Hepatocyte (in vitro differentiated cells): ENCODE measurements around the gene IL1RAPL1. TPM values are rescaled to one million over a fixed set of nuclear protein-coding genes. Genes with fewer than 3 reads are reported as not detected.
A peak's percentile ranks its signal among the peaks of the same experiment; 100 is the strongest.

Source experiments
- DNase-seq: peaks from one replicate; pipeline ENCODE4 v3.0.0-alpha.2; 2016; ENCODE audit warnings: low spot score
- H2AFZ ChIP-seq: fragments of 200-600 bp; sonication (generic); 2 replicates; pipeline ENCODE4 v1.6.0; 2016; ENCODE audit warnings: antibody characterized with exemption, mild to moderate bottlenecking
- H3K27ac ChIP-seq: fragments of 200-600 bp; sonication (generic); 2 replicates; pipeline ENCODE4 v1.5.1; 2016; ENCODE audit warnings: mild to moderate bottlenecking
- H3K27me3 ChIP-seq: fragments of 200-600 bp; sonication (generic); 2 replicates; pipeline ENCODE4 v1.6.1; 2016
- H3K36me3 ChIP-seq: fragments of 200-600 bp; sonication (generic); replicated peaks from 2 replicates; pipeline ENCODE4 v1.5.1; 2016; ENCODE audit warnings: low read depth; ENCODE audit not compliant: insufficient read depth
- H3K4me1 ChIP-seq: fragments of 200-600 bp; sonication (generic); 2 replicates; pipeline ENCODE4 v1.5.1; 2016; ENCODE audit warnings: mild to moderate bottlenecking, moderate library complexity; ENCODE audit not compliant: insufficient read depth
- H3K4me2 ChIP-seq: fragments of 200-600 bp; sonication (generic); 2 replicates; pipeline ENCODE4 v1.6.0; 2016
- H3K4me3 ChIP-seq: fragments of 200-600 bp; sonication (generic); 2 replicates; pipeline ENCODE4 v1.5.1; 2016; ENCODE audit warnings: mild to moderate bottlenecking
- H3K79me2 ChIP-seq: fragments of 200-600 bp; sonication (generic); 2 replicates; pipeline ENCODE4 v1.6.0; 2017; ENCODE audit warnings: mild to moderate bottlenecking
- H3K9me2 ChIP-seq: fragments of 200-600 bp; sonication (generic); replicated peaks from 2 replicates; pipeline ENCODE4 v1.6.0; 2017; ENCODE audit warnings: mild to moderate bottlenecking; ENCODE audit not compliant: insufficient read depth
- H3K9me3 ChIP-seq: fragments of 200-600 bp; sonication (generic); 2 replicates; pipeline ENCODE4 v1.5.1; 2016; ENCODE audit warnings: low read depth, mild to moderate bottlenecking
- H4K20me1 ChIP-seq: fragments of 200-600 bp; sonication (generic); 2 replicates; pipeline ENCODE4 v1.6.0; 2016; ENCODE audit warnings: mild to moderate bottlenecking; ENCODE audit not compliant: insufficient read depth, poor library complexity, severe bottlenecking
- CTCF ChIP-seq: fragments of 200-600 bp; sonication (generic); IDR thresholded peaks from 2 replicates; pipeline ENCODE4 v1.5.1; 2016; ENCODE audit warnings: antibody characterized with exemption, mild to moderate bottlenecking; ENCODE audit not compliant: poor library complexity
- EZH2 ChIP-seq: fragments of 200-600 bp; sonication (generic); IDR thresholded peaks from 2 replicates; pipeline ENCODE4 v1.6.1; 2016; ENCODE audit warnings: antibody characterized with exemption, mild to moderate bottlenecking, borderline replicate concordance
- EZH2phosphoT487 ChIP-seq: fragments of 200-600 bp; sonication (generic); IDR thresholded peaks from one replicate; pipeline ENCODE4 v1.6.1; 2018; ENCODE audit warnings: antibody characterized with exemption, mild to moderate bottlenecking, low read depth, moderate library complexity; ENCODE audit not compliant: unreplicated experiment, severe bottlenecking
- WGBS: methylation state at CpG from one replicate; pipeline ENCODE4 v1.1.6; 2016; ENCODE audit warnings: low lambda C conversion rate; ENCODE audit errors: missing lambda C conversion rate; 5-methylcytosine and 5-hydroxymethylcytosine counted together
- polyA plus RNA-seq: library from polyadenylated mRNA; unstranded; fragments of >200 nt; fragmentation: Nextera tagmentation; extraction: Ambion mirVana; gene quantifications from 2 replicates; pipeline ENCODE4 v1.2.1, GENCODE V29; 2016
- total RNA-seq: library from RNA; depleted of rRNA; stranded (reverse); fragments of >200 nt; gene quantifications from 2 replicates; pipeline ENCODE4 v1.2.3, GENCODE V29; 2014

IL1RAPL1 gene
- total and polyA plus RNA-seq, 2 experiments from 2014 or later = 0.89 to 2.7 TPM

GRCh38 chrX:29580560-29580959 lies 993.3 kb downstream of the IL1RAPL1 start:
- Histone ChIP-seq H3K27me3 (no peaks in the 10 kb centered on the region), H3K4me3 (no peak overlapping the region), H3K36me3 (no peaks in the 10 kb centered on the region), H3K4me2 (no peak overlapping the region), H3K79me2 (no peaks in the 10 kb centered on the region), H3K4me1 (no peaks in the 10 kb centered on the region), H3K27ac (no peak overlapping the region), H3K9me2 (no peaks in the 10 kb centered on the region), H3K9me3 (no peaks in the 10 kb centered on the region), H4K20me1 (no peaks in the 10 kb centered on the region), H2AFZ (no peak overlapping the region)
- no peak for DNase-seq
- TF ChIP-seq EZH2 (no peak), CTCF (no peak), EZH2phosphoT487 (no peak)
- WGBS = 76% methylated on average over 4 of the region's 4 CpGs

- no peak for DNase-seq
- Histone ChIP-seq H3K4me3 (no peak overlapping the region), H3K27me3 (no peaks in the 10 kb centered on the region), H3K4me2 (no peak overlapping the region), H3K36me3 (no peaks in the 10 kb centered on the region), H4K20me1 (no peaks in the 10 kb centered on the region), H3K27ac (no peak overlapping the region), H2AFZ (no peak overlapping the region), H3K9me2 (no peaks in the 10 kb centered on the region), H3K79me2 (no peaks in the 10 kb centered on the region), H3K9me3 (no peaks in the 10 kb centered on the region), H3K4me1 (no peaks in the 10 kb centered on the region)
- WGBS = 87% methylated on average over 2 of the region's 2 CpGs
- TF ChIP-seq CTCF (no peak), EZH2phosphoT487 (no peak), EZH2 (no peak)
These were observed 994.0 kb downstream of the IL1RAPL1 start for GRCh38 chrX:29581223-29581622.

- no peaks in the 10 kb centered on the region for H3K9me2 ChIP-seq
- no peak overlapping the region for H3K27ac ChIP-seq
- H3K4me1 ChIP-seq = no peaks in the 10 kb centered on the region
- no peak for TF ChIP-seq EZH2phosphoT487
- H3K4me3 ChIP-seq = no peak overlapping the region
- WGBS = 56% methylated on average over 2 of the region's 2 CpGs
- H2AFZ ChIP-seq = no peak overlapping the region
- H4K20me1 ChIP-seq = no peaks in the 10 kb centered on the region
- H3K27me3 ChIP-seq = no peaks in the 10 kb centered on the region
- no peaks in the 10 kb centered on the region for H3K36me3 ChIP-seq
- no peak overlapping the region for H3K4me2 ChIP-seq
- no peaks in the 10 kb centered on the region for H3K9me3 ChIP-seq
- no peak for DNase-seq
- no peaks in the 10 kb centered on the region for H3K79me2 ChIP-seq
These were observed 999.9 kb downstream of the IL1RAPL1 start for GRCh38 chrX:29587107-29587506.

GRCh38 chrX:29590921-29591320 lies 1003.7 kb downstream of the IL1RAPL1 start:
- Histone ChIP-seq H3K27me3 (no peaks in the 10 kb centered on the region), H3K9me3 (no peaks in the 10 kb centered on the region), H3K4me2 (no peak overlapping the region), H2AFZ (no peak overlapping the region), H3K4me1 (no peaks in the 10 kb centered on the region), H3K36me3 (no peaks in the 10 kb centered on the region), H3K27ac (peak overlapping the region; percentile 43), H4K20me1 (no peaks in the 10 kb centered on the region), H3K4me3 (no peak overlapping the region), H3K79me2 (no peaks in the 10 kb centered on the region), H3K9me2 (no peaks in the 10 kb centered on the region)
- peak; percentile 6 for DNase-seq
- WGBS = 58% methylated on average over 3 of the region's 3 CpGs
- no peak for TF ChIP-seq CTCF
- no peak for TF ChIP-seq EZH2
- no peak for TF ChIP-seq EZH2phosphoT487
